HG03354 (cell line): ENCODE data around the gene CARD14.
"Not testable (repeated sequence)": the region's sequence is repeated elsewhere in the genome, so short reads cannot be mapped to it uniquely, and the experiment has no call there.

Experiments used
- ATAC-seq: cut with Tn5 transposase; IDR thresholded peaks from one replicate; pipeline ENCODE4 v1.9.1; 2021; ENCODE audit warnings: mild to moderate bottlenecking; ENCODE audit not compliant: unreplicated experiment, poor library complexity, severe bottlenecking

The CARD14 gene

DNA sequence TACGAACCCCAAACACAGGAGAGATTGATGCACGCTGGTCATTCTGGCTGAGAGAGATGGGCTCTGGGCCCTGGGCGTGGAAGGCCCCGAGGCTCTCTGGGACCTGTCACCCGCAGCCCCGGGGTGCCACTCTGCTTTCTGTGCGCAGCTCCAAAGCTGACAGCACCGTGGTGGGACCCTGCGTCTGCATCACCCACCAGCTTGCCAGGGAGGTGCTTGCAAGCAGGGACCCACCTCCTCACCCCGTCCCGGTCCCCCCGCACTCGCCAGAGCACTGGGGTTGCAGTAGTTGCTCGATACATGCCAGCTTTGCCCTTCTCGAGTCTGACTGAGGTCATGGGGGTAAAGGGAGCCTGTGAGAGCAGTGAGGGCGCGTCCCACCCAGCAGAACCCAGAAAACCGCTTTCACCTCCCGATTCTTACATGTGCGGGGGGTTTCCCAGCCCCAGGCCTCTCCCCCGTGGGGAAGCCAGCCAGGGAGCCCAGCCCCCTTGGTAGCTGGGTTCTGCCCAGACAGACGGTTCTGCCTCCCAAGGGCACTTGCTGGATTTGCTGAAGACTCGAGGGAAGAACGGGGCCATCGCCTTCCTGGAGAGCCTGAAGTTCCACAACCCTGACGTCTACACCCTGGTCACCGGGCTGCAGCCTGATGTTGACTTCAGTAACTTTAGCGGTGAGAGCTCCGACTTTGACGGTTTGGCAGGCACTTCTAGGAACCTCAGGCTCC is 12.5 kb downstream of the CARD14 start:
- no peak for ATAC-seq

DNA sequence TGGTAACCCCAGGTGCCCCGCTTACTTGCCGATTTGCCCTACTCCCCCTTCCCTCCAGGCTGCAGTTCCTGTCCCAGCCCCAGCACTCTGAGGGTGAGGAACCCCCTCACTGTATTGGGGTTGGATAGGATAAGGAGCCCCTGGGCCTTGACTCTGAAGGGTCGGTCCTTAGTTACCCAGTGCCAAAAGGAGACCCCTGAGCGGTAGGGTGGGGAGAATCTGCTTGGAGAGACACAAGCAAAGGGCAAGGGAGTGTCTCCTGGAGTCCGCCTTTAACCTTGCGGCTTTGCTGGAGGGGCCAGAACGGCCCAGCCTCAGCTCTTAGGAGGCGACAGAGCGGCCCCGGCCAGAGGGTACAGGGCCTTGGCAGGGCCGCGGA is 13.0 kb downstream of the CARD14 start:
- no peak for ATAC-seq

DNA sequence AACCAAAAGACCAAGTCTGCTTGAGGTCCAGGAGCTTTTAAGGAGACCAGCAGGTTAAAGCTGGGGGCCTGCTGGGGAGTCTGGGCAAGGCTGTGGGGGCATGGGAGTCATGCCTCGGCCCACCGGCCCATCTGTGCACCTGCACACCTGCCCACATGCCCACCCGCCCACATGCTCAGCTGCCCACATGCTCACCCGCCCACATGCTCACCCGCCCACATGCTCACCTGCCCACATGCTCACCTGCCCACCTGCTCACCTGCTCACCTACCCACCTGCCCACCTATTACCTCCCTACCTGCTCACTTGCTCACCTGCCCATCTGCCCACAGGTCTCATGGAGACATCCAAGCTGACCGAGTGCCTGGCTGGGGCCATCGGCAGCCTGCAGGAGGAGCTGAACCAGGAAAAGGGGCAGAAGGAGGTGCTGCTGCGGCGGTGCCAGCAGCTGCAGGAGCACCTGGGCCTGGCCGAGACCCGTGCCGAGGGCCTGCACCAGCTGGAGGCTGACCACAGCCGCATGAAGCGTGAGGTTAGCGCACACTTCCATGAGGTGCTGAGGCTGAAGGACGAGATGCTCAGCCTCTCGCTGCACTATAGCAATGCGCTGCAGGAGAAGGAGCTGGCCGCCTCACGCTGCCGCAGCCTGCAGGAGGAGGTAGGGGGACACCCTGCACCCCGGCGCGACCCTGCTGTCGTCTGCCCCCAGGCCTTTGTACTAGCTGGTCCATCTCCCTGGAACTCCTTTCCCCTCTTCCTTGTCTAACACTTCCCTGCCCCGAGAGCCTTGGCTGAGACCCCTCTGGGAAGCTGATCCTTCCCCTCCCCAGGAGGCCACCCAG is 14.0 kb downstream of the CARD14 start:
- ATAC-seq: no peak

DNA sequence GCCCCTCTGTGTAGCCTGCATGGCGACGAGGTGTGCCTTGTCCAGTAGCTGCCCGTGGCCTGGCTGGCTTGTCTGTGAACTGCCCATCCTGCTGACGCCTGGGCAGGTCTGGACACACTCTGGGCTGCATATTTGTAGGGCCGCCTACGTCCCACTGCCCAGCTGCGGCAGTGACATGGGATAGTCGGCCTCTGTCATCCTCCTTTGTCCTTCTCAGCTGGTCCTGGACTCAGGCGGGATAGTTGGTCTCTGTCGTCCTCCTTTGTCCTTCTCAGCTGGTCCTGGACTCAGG is 14.5 kb downstream of the CARD14 start:
- ATAC-seq: no peak

DNA sequence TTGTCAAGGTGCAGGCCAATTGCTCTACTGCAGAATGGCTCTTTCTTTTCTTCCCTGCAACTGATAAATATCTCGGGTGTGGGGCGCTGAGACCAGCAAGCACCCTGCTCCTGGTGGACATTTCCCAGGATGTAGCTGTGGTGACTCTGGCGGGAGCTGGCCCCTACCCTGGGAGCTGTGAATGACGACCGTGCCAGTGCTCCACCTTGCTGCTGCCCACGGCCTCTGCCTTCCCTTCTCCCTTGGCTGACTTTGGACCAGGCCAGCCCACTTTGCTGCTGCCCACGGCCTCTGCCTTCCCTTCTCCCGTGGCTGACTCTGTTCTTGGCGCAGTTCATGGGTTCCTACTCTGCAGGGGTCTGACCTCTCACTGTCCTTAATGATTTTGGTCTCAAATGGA is 16.1 kb downstream of the CARD14 start:
- ATAC-seq: no peak

DNA sequence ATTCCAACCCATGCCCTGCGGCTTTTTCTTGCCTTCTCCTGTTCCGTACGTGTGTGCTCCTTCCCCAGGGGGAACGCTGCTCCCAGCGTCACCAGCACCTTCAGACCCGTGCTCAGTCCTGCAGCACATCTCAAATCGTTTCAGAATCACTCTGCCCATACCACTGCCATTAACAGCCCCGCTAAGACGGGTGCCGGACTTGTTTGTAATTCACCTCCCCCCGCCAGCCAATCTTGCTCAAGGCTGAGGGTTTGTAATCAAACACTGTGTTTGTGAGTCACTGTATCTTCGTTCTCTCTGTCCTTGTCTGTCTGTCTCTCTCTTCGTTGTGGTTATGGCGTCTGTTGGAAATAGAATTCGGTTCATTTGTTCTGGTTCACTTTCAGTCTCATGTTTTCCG is 17.3 kb downstream of the CARD14 start:
- no peak for ATAC-seq

DNA sequence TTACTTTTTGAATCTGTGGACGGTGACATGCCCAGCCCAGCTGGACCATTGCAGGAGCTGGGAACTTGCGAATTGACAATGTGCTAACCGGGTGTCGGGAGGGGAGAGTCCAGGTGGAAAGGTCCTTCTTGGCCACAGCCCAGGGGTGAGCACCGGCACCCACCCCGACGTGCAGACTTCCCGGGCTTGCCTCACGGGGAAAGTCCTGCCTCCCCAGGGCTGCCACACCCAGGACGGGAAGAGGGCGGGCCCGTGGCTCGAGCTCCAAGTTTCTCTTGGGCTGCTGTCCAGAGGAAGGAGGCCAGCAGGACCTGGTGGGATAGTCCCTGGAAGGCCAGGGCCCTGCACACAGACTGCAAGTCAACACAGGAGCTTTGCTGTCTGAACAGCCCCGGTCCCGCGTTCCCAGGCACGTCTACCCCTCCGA is 17.7 kb downstream of the CARD14 start:
- ATAC-seq: no peak

DNA sequence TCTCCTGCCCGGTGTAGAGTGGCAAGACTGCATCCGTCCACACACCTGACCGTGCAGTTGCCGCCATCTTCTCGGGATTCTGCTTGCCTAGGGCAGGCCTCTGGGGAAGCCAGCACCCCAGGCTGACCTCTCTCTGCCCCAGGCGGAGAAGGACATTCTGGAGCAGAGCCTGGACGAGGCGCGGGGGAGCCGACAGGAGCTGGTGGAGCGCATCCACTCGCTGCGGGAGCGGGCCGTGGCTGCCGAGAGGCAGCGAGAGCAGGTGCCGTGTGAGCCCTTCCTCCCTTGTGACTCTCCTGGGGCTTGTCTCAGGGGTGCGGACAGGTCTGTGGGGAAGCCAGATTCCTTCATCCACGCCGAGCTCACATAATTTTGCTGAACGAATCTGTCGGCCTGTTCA is 19.8 kb downstream of the CARD14 start:
- no peak for ATAC-seq

DNA sequence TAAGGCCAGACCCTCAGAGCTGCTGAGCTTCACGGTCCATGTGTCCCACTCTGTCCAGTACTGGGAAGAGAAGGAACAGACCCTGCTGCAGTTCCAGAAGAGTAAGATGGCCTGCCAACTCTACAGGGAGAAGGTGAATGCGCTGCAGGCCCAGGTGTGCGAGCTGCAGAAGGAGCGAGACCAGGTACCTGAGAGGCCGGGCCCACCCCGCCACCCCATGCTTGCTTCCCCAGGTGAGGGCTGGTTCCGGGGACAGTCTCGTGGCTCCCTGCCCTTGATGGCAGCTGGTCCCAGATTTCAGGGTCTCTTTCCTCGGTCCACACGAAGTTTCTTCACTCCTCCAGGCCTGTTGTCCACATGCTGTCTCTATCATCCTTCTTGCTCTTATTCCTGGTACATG is 20.9 kb downstream of the CARD14 start:
- no peak for ATAC-seq

DNA sequence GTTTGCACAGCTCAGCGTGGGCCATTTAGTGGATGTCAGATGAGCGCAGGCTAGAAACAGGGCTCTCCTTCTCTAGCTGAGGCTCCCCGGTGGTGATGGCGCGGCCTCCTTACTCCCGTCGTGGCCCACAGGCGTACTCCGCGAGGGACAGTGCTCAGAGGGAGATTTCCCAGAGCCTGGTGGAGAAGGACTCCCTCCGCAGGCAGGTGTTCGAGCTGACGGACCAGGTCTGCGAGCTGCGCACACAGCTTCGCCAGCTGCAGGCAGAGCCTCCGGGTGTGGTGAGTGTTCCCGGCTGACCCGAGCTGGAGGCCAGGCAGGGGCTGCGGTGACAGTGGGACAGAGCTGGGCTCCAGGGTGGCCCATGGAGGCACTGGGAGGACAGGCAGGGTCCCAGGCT is 21.4 kb downstream of the CARD14 start:
- ATAC-seq: no peak

DNA sequence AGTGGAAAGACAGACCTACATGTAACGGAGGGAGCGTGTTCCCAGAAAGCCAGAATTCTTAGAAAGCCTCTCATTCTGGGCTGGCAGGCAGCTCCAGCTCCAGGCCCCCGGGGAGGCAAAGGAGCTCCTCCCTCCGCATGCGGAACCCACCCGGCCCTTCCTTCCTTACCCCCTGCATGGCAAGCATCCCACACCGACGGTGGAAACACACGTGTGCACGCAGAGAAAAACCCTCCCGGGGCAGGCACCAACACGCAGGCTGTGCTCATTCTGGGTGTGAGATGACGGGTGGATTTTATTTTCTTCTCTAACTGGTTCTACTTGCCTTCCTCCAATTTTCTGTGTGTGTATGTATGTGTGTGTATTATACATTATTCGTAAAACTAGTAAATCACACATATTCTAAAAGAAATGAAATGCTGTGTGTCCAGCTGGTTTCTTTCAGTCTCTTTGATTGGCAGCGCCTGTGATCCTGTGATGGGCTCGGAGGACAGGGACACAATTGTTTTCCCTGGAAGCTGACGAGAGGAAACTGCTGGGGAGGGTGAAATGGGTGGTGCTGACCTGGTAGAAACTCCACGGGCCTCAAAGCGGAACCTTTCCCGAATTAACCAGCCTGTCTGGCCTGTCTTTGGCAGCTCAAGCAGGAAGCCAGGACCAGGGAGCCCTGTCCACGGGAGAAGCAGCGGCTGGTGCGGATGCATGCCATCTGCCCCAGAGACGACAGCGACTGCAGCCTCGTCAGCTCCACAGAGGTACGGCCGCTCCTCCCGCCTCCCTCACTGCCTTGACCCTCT is 22.2 kb downstream of the CARD14 start:
- ATAC-seq: no peak

DNA sequence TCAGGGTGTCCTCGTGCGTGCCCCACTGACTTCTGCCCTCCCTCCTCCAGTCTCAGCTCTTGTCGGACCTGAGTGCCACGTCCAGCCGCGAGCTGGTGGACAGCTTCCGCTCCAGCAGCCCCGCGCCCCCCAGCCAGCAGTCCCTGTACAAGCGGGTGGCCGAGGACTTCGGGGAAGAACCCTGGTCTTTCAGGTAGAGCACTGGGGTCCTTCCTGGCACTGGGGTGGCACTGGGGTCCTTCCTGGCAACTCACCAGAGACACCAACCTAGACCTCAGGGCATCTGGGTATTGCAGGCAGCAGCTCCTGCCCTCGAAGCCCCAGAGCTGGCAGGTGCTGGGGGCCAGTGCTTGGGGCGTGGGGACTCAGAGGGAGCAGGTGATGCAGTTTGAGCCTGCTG is 25.3 kb downstream of the CARD14 start:
- no peak for ATAC-seq

DNA sequence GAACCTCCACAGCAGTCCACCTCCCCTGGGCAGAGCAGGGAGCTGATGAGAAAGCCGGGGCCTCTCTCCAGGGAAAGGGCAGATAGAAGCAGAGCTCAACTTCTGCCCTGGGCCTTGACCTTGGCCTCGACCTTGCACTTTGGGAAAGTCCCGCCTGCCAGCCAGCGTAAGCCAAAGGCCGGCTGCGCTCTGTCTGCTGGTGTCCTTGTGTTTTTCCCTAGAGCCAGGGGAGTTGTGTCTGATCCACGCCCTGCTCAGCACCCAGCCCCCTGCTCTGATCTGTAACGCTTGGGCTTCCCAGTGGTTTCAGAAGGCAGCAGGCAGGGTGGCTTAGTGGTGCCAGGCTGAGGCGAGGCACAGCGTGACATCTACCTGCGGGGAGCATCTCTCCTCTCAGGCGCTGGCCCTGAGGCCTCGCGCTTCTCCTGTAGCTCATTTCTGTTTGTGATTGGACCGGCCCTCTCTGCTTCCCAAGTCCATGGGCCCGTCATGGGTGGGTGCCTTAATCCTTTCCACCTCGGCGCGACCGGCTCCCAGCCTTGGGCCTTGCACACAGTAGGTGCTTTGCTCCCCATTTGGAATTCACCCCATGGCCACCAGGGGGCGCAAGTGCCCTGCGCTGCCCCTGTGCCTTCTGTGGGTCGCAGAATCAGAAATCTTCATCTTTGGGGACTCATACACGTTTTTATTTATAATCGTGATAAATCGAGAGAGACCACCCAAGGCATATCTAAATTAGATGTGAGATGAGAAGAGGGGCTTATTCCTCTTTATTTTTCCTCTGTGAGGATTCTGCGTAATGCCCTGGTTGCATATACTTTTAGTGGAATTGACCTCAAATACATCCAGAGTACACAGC is 26.1 kb downstream of the CARD14 start:
- ATAC-seq: no peak

DNA sequence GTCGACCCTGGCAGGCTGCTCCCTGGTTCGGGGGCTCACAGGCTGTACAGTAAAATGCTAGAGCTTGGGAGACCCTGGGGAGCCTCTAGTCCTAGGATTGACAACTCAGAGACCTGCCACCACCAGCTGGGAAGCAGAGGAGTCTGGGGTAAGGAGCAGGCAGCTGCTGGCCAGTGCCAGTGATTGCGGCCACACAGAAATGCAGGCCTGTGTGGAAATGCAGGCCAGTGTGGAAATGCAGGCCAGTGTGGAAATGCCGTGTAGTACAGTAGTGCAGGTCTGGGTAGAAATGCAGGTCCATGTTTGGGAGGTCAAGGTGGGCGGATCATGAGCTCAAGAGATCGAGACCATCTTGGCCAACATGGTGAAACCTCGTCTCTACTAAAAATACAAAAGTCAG is 26.8 kb downstream of the CARD14 start:
- ATAC-seq: no peak

DNA sequence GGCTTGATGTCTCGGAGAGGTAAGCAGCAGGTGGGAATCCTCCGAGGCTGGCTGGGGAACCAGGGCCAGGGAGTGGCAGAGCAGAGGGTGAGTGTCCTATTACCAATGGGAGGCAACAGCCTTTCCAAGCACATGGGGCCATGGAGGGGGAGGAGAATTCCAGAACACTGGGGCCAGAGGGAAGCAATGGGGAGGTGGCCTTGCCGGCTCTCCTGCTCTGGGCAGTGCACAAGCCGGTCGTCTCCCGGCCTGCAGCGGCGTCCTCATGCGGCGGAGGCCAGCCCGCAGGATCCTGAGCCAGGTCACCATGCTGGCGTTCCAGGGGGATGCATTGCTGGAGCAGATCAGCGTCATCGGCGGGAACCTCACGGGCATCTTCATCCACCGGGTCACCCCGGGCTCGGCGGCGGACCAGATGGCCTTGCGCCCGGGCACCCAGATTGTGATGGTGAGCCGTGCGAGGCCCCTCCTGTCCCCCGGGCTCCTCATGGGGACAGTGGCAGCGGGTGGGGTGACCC is 28.4 kb downstream of the CARD14 start:
- ATAC-seq: no peak

DNA sequence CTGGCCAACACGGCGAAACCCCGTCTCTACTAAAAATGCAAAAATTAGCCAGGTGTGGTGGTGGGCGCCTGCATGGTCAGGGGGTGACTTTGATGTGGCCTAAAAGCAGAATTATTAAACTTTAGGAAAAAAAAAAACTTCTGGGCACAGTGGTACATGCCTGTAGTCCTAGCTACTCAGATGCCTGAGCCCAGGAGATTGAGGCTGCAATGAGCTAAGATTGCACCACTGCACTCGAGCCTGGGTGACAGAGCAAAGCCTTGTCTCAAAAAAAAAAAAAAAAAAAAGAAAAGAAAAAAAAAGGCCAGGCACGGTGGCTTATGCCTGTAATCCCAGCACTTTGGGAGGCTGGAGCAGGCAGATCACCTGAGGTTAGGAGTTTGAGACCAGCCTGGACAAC is 29.5 kb downstream of the CARD14 start:
- not testable (repeated sequence) for ATAC-seq

DNA sequence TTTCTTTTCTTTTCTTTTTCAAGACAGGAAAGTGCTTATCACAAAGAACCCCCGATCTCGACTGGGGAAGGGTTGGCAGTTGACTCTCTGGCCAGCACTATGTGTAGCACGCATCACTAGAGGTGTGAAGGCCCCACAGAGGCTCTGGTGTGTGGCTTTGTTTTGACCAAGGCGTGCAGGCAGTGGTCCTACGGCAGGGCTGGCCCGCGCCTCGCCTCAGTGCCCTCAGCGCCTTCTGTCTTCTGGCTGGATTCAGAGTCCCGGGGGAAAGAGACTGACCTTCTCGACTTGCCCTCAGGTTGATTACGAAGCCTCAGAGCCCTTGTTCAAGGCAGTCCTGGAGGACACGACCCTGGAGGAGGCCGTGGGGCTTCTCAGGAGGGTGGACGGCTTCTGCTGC is 31.6 kb downstream of the CARD14 start:
- ATAC-seq: no peak

DNA sequence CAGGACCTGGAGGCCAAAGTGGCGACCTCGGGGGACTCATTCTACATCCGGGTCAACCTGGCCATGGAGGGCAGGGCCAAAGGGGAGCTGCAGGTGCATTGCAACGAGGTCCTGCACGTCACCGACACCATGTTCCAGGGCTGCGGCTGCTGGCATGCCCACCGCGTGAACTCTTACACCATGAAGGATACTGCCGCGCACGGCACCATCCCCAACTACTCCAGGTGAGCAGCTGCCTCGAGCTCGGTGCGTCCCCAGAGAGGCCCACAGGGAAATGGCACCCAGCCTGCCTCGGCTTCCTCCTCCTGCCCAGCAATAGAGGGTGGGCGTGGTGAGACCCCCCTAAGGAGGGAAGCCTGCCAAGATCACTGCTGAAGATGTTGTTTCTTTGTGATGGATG is 32.4 kb downstream of the CARD14 start:
- no peak for ATAC-seq

DNA sequence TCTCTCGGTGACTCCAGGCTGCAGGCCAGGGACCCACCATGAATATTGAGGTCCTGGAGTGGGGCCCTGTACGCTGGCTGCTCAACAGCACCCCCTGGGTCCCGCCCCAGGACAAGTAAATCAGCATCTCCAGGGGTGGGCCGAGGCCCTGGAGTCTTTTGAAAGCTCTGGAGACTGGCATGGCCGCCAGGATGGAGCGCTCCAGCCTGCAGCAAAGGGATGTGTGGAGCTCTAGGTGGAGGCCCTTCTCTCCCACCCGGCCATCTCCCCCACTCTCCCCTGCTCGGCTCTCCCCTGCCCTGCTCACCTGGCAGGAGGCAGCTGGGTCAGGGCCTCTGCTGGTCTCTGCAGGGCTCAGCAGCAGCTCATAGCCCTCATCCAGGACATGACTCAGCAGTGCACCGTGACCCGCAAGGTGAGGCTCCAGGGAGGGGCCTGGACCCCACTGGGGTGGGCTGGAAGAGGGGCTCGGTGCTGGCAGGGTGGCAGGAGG is 33.7 kb downstream of the CARD14 start:
- no peak for ATAC-seq
